CD4-positive, alpha-beta T cell treated with Interleukin-15 for 1 hour (primary cell): ENCODE data around the gene TEX14.
A peak's percentile ranks its signal among the peaks of the same experiment; 100 is the strongest.
"Not testable (repeated sequence)": the region's sequence is repeated elsewhere in the genome, so short reads cannot be mapped to it uniquely, and the experiment has no call there.

Experiments used
- DNase-seq: peaks from one replicate; pipeline ENCODE4 v3.0.0-alpha.2; 2020

The TEX14 gene

GRCh38 chr17:58691701-58692238 lies at the start of gene TEX14:
TSS of gene TEX14 (minus strand) at chr17:58692045. CDS start at chr17:58652001, 40,044 bp downstream.
- no peak for DNase-seq

GRCh38 chr17:58741121-58741625 lies 49.3 kb upstream of the TEX14 start:
- DNase-seq = no peak

- DNase-seq = no peak
These were observed 43.0 kb upstream of the TEX14 start for GRCh38 chr17:58734811-58735210.

GRCh38 chr17:58734040-58734439 lies 42.2 kb upstream of the TEX14 start:
- DNase-seq = no peak

GRCh38 chr17:58730937-58731336 lies 39.1 kb upstream of the TEX14 start:
- no peak for DNase-seq

- no peak for DNase-seq
These were observed 37.0 kb upstream of the TEX14 start for GRCh38 chr17:58728798-58729197.

GRCh38 chr17:58722696-58723095 lies 30.9 kb upstream of the TEX14 start:
- no peak for DNase-seq

- DNase-seq = no peak
These were observed 30.4 kb upstream of the TEX14 start for GRCh38 chr17:58722274-58722673.

GRCh38 chr17:58710948-58711552 lies 19.2 kb upstream of the TEX14 start:
- no peak for DNase-seq

- DNase-seq = no peak
These were observed 14.7 kb upstream of the TEX14 start for GRCh38 chr17:58706351-58707140.

- DNase-seq = no peak
These were observed 12.1 kb upstream of the TEX14 start for GRCh38 chr17:58703916-58704286.

- no peak for DNase-seq
These were observed 11.5 kb upstream of the TEX14 start for GRCh38 chr17:58703137-58703915.

GRCh38 chr17:58702708-58703107 lies 10.9 kb upstream of the TEX14 start:
- DNase-seq = no peak

GRCh38 chr17:58702045-58702476 lies 10.2 kb upstream of the TEX14 start:
- DNase-seq = no peak

GRCh38 chr17:58699771-58700170 lies 7.9 kb upstream of the TEX14 start:
- no peak for DNase-seq

GRCh38 chr17:58694826-58695225 lies 3.0 kb upstream of the TEX14 start:
- DNase-seq = no peak

GRCh38 chr17:58694302-58694701 lies 2.5 kb upstream of the TEX14 start:
- DNase-seq = no peak

GRCh38 chr17:58693751-58694150 lies 1.9 kb upstream of the TEX14 start:
- DNase-seq = no peak

GRCh38 chr17:58693208-58693607 lies 1.4 kb upstream of the TEX14 start:
- DNase-seq = no peak

GRCh38 chr17:58692239-58693055 lies 602 bp upstream of the TEX14 start, which contains the start of gene RAD51C:
TSS of gene RAD51C (plus strand) at chr17:58692602. CDS start at chr17:58692644, 42 bp downstream.
- peak; percentile 88 for DNase-seq

- DNase-seq = not testable (repeated sequence)
These were observed 1.8 kb downstream of the TEX14 start for GRCh38 chr17:58690033-58690432.

- DNase-seq = no peak
These were observed 3.3 kb downstream of the TEX14 start for GRCh38 chr17:58688521-58688920.
